GM12892 (cell line): ENCODE measurements around the gene TMEM203.

Experiments
- POLR2A ChIP-seq: IDR thresholded peaks from 2 replicates; pipeline ENCODE4 v1.6.1; 2011; ENCODE audit warnings: low read depth, low read length, control low read depth
- POLR2AphosphoS5 ChIP-seq: IDR thresholded peaks from 2 replicates; pipeline ENCODE4 v1.6.1; 2011; ENCODE audit warnings: low read depth, low read length, control low read depth
- TAF1 ChIP-seq: IDR thresholded peaks from 2 replicates; pipeline ENCODE4 v1.6.1; 2011; ENCODE audit warnings: low read depth, mild to moderate bottlenecking, control low read depth, low read length, borderline replicate concordance

DNA sequence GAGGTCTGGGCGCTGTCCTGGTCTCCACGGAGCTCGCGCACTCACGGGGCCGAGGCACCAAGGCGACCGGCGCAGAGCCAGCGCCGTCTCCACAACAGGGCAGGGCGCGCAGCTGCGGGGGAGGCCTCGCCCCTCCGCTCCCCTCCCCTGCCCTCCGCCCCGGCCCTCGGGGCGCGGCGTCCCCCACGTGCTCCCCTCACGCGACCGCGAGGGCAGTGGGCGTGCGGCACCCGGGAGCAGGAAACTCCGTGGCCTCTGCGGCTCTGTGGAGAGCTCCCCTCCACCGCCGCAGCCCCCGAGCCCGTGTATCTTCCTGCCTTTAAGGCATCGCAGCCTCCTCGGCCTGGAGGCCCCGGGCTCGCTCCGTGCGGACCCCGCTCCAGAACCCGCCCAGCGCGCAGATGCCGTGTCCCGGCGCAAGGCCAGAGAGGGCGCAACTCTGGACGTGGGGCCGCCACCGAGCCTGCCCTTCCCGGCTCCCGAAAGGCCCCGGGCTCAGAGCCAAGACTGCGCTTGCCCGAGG, 34.9 kb upstream of the TMEM203 start:
- TF ChIP-seq POLR2A: no peak
- TF ChIP-seq POLR2AphosphoS5: no peak
- 0 out of 2 replicates have a peak, but pooled peaks have one; percentile 9 for TF ChIP-seq TAF1
